ENCODE results near the gene CHST11.

The CHST11 gene

DNA sequence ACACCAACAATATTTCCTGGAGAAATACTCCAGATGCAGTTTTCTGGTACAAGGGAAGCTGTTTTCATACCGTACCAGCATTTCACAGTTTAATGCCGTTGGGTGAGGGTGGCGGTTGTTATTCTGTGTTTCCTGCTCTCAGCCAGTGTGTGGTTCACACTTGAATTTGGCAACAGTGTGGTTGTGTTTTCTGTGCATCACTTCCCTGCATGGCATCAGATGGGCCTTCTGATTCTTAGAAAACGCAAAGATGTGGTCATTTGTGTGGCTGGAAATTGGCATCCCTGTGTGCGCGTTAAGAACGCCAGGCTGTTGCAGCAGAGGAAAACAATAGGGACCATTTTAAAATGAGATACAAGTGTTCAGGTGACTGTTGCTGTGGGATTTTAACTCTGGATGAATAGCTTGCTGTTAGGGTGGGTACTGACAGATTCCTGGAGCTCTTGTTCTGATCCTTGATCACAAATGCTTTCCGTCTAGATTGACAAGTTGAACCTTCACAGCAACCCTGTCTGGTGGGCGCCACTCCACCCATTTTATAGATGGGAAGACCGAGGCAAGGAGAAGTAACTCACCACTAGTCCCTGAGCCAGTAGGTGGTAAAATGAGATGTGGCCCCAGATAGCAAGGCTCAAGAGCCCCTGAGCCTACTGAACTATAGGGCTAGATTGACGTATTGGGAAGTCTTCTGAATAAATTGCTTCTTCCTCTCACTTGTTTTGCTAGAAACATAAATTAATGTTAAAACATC lies 231.2 kb downstream of the CHST11 start:
- no peak overlapping the region for H2AFZ ChIP-seq (ENCODE audit: low read depth, low read length)
- H3K27ac ChIP-seq (ENCODE audit: low read length), result peak overlapping the region; percentile 95
- peaks cover 49% of the 10 kb centered on the region for H3K36me3 ChIP-seq (ENCODE audit: insufficient read depth, low read length)
- H3K4me2 ChIP-seq (ENCODE audit: insufficient read depth, low read length), result peak overlapping the region; percentile 48
- DNase-seq (peak; percentile 87), ATAC-seq (ENCODE audit: insufficient read depth, low read depth) (peak; percentile 86)
- peaks cover 57% of the 10 kb centered on the region for H4K20me1 ChIP-seq (ENCODE audit: insufficient read depth, low read length)
- H3K27me3 ChIP-seq (ENCODE audit: insufficient read depth, low read length, poor library complexity), result no peaks in the 10 kb centered on the region
- peak overlapping the region; percentile 54 for H3K9ac ChIP-seq (ENCODE audit: low read depth, low read length)
- H3K9me3 ChIP-seq (ENCODE audit: insufficient read depth, low read length, severe bottlenecking), result no peaks in the 10 kb centered on the region
- no peak for TF ChIP-seq EZH2 (IDR thresholded peaks at IDR 0.05; ENCODE audit: borderline replicate concordance, low read depth, low read length, severe bottlenecking)
- TF ChIP-seq, protein P1, sequence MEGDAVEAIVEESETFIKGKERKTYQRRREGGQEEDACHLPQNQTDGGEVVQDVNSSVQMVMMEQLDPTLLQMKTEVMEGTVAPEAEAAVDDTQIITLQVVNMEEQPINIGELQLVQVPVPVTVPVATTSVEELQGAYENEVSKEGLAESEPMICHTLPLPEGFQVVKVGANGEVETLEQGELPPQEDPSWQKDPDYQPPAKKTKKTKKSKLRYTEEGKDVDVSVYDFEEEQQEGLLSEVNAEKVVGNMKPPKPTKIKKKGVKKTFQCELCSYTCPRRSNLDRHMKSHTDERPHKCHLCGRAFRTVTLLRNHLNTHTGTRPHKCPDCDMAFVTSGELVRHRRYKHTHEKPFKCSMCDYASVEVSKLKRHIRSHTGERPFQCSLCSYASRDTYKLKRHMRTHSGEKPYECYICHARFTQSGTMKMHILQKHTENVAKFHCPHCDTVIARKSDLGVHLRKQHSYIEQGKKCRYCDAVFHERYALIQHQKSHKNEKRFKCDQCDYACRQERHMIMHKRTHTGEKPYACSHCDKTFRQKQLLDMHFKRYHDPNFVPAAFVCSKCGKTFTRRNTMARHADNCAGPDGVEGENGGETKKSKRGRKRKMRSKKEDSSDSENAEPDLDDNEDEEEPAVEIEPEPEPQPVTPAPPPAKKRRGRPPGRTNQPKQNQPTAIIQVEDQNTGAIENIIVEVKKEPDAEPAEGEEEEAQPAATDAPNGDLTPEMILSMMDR (IDR thresholded peaks at IDR 0.05; ENCODE audit: borderline replicate concordance, extremely low read depth, low read length, poor library complexity, severe bottlenecking), result no peak
- peaks cover 100% of the 10 kb centered on the region for H3K79me2 ChIP-seq (ENCODE audit: insufficient read depth, low read length)
- H3K4me1 ChIP-seq (ENCODE audit: insufficient read depth, low read length), result peaks cover 90% of the 10 kb centered on the region
- no peak overlapping the region for H3K4me3 ChIP-seq (ENCODE audit: low read depth in 1 of 2, low read length in 2 of 2)

DNA sequence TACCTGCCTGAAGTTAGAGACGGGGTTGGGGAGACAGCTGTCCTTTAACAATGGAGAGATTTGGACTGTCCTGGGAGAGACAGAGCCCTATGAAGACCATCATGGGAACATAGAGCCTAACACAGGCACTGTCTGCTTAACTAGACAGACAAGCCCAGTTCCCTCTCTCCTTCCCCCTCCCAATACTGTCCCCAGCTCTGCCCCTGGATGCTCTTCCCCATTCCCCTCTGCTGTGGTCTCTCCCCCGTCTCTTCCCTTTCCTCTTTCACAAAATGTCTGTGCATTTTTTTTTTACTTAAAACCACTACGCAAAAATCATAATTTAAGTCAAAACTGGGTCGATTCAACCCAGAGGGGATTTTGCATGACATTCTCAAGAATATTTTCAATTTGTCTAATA lies 232.9 kb downstream of the CHST11 start:
- ATAC-seq (ENCODE audit: insufficient read depth, low read depth) (no peak), DNase-seq (no peak)
- Histone ChIP-seq H3K4me2 (ENCODE audit: insufficient read depth, low read length) (no peak overlapping the region), H2AFZ (ENCODE audit: low read depth, low read length) (no peak overlapping the region), H3K27me3 (ENCODE audit: insufficient read depth, low read length, poor library complexity) (no peaks in the 10 kb centered on the region), H3K36me3 (ENCODE audit: insufficient read depth, low read length) (peaks cover 47% of the 10 kb centered on the region), H3K9ac (ENCODE audit: low read depth, low read length) (no peak overlapping the region), H3K27ac (ENCODE audit: low read length) (peak overlapping the region; percentile 95), H3K79me2 (ENCODE audit: insufficient read depth, low read length) (peaks cover 100% of the 10 kb centered on the region), H3K4me3 (ENCODE audit: low read depth in 1 of 2, low read length in 2 of 2) (no peak overlapping the region), H3K4me1 (ENCODE audit: insufficient read depth, low read length) (peaks cover 91% of the 10 kb centered on the region), H4K20me1 (ENCODE audit: insufficient read depth, low read length) (peaks cover 58% of the 10 kb centered on the region), H3K9me3 (ENCODE audit: insufficient read depth, low read length, severe bottlenecking) (no peaks in the 10 kb centered on the region)
- TF ChIP-seq, protein P1 (IDR thresholded peaks at IDR 0.05; ENCODE audit: borderline replicate concordance, extremely low read depth, low read length, poor library complexity, severe bottlenecking), result no peak
- TF ChIP-seq EZH2 (IDR thresholded peaks at IDR 0.05; ENCODE audit: borderline replicate concordance, low read depth, low read length, severe bottlenecking), result no peak

DNA sequence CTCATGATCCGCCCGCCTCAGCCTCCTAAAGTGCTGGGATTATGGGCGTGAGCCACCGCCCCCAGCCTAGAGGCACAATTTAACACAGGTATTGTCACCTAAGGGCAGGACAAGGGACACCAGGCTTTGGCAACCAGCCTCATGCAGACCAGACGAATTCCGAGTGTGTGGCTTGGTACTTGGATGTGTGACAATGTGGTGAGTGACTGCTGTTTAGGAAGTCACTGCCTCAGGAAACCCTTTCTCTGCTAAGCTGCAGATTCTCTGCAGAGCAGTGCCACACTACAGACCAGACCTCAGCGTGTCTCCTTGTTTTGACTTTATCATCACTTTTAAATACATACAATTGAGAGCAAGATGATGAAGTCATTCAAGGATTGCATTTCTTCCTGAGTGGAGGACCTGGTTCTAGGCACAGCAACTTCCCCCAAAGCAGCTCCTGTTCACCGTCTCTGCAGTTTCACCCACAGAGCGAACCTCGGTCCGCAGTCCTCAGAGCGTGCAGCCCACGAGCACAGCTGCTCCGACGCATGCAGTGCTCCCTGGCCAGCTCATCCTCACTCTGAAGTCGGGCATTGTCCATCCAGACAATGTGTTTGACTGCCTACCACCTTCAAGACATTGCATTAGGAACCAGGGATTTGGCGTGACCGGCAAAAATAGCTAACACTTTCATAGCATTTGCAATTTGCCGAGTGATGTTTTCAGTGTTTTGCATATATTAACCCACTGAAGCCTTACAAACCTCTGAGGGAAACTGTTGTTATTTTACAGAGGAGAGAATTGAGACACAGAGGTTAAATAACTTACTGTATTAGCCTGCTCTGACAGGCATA lies 235.2 kb downstream of the CHST11 start:
- peaks cover 99% of the 10 kb centered on the region for H3K79me2 ChIP-seq (ENCODE audit: insufficient read depth, low read length)
- H3K27ac ChIP-seq (ENCODE audit: low read length), result peak overlapping the region; percentile 65
- no peaks in the 10 kb centered on the region for H3K9me3 ChIP-seq (ENCODE audit: insufficient read depth, low read length, severe bottlenecking)
- DNase-seq, result no peak
- no peak for ATAC-seq (ENCODE audit: insufficient read depth, low read depth)
- TF ChIP-seq EZH2 (IDR thresholded peaks at IDR 0.05; ENCODE audit: borderline replicate concordance, low read depth, low read length, severe bottlenecking), result no peak
- TF ChIP-seq, protein P1 (IDR thresholded peaks at IDR 0.05; ENCODE audit: borderline replicate concordance, extremely low read depth, low read length, poor library complexity, severe bottlenecking), result no peak
- H2AFZ ChIP-seq (ENCODE audit: low read depth, low read length), result no peak overlapping the region
- H3K4me1 ChIP-seq (ENCODE audit: insufficient read depth, low read length), result peaks cover 89% of the 10 kb centered on the region
- peaks cover 49% of the 10 kb centered on the region for H3K36me3 ChIP-seq (ENCODE audit: insufficient read depth, low read length)
- no peak overlapping the region for H3K4me2 ChIP-seq (ENCODE audit: insufficient read depth, low read length)
- peaks cover 71% of the 10 kb centered on the region for H4K20me1 ChIP-seq (ENCODE audit: insufficient read depth, low read length)
- H3K9ac ChIP-seq (ENCODE audit: low read depth, low read length), result no peak overlapping the region
- H3K4me3 ChIP-seq (ENCODE audit: low read depth in 1 of 2, low read length in 2 of 2), result no peak overlapping the region
- H3K27me3 ChIP-seq (ENCODE audit: insufficient read depth, low read length, poor library complexity), result no peaks in the 10 kb centered on the region

All from DND-41 (cell line).